HG03108 (cell line): ENCODE results near the gene DNAH1.

Experiments
- ATAC-seq: cut with Tn5 transposase; IDR thresholded peaks from one replicate; pipeline ENCODE4 v1.9.1; 2021; ENCODE audit warnings: moderate library complexity; ENCODE audit not compliant: unreplicated experiment

The DNAH1 gene

DNA sequence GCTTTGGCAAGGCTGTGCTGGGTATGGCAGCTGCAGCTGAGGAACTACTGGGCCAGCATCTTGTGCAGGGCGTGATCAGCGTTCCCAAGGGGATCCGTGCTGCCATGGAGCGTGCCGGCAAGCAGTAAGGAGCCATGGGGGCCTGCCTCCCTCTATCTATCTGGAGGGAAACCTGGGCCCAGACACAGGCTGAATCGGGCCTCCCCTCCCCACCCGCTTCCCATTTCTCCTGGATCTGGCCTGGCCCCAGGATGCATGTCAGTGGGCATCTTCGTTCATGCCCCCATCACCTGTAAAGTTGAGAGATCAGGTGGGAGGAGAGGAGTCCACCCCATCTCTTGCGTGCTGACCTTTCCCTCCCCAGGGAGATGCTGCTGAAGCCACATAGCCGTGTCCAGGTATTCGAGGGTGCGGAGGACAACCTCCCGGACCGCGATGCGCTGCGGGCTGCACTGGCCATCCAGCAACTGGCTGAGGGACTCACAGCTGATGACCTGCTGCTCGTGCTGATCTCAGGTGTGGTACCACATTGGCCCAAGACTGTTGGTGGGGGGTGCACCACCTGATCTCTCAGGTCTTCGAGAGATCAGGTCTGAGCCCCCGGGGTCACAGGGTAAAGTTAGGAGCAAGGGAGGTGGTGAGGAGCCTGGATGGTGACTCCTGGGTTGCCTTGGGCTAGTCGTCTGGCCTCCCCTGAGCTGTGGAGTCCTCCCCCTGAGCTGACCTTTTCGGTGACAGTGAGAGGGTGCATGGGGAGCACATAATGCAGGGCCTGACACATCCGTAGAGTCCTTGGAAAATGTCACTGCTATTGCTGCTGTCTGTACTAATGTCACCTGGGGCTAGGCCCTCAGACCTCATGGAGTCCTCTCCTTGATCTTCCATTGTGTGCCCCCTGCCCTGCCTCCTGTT, 25.3 kb upstream of the DNAH1 start:
- no peak for ATAC-seq

DNA sequence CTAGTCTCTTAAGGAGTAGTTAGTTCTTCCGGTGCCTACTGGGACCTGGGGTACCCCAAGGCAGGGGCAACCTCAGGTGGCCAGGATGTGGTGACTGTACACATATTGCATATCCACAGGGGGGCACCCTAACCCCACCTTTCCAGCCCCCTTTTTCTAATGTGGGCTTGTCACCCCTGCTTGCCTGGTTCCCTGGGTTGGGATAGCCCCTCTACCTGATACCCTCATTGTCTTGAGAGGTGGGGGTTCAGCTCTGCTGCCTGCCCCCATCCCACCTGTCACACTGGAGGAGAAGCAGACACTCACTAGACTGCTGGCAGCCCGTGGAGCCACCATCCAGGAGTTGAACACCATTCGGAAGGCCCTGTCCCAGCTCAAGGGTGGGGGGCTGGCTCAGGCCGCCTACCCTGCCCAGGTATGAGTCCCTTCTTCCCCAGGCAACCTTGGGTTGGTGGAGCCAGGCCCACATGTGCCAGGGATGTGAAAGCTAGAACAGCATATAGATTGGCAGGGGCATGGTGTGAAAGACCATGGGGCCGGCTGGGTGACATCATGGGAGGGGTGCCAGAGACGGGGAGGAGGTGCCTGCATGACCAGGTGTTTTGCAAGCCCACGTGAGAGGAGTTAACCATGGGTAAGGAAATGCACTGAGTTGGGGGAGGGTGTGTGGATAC, 24.5 kb upstream of the DNAH1 start:
- no peak for ATAC-seq

DNA sequence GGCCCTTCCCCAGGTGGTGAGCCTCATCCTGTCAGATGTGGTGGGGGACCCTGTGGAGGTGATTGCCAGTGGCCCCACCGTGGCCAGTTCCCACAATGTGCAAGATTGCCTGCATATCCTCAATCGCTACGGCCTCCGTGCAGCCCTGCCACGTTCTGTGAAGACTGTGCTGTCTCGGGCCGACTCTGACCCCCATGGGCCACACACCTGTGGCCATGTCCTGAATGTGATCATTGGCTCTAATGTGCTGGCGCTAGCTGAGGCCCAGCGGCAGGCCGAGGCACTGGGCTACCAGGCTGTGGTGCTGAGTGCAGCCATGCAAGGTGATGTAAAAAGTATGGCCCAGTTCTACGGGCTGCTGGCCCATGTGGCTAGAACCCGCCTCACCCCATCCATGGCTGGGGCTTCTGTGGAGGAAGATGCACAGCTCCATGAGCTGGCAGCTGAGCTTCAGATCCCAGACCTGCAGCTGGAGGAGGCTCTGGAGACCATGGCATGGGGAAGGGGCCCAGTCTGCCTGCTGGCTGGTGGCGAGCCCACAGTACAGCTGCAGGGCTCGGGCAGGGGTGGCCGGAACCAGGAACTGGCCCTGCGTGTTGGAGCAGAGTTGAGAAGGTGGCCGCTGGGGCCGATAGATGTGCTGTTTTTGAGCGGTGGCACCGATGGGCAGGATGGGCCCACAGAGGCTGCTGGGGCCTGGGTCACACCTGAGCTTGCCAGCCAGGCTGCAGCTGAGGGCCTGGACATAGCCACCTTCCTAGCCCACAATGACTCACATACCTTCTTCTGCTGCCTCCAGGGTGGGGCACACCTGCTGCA, 23.7 kb upstream of the DNAH1 start:
- ATAC-seq, result no peak

- no peak for ATAC-seq
Observed at GRCh38 chr3:52293491-52294319, 22.4 kb upstream of the DNAH1 start.

DNA sequence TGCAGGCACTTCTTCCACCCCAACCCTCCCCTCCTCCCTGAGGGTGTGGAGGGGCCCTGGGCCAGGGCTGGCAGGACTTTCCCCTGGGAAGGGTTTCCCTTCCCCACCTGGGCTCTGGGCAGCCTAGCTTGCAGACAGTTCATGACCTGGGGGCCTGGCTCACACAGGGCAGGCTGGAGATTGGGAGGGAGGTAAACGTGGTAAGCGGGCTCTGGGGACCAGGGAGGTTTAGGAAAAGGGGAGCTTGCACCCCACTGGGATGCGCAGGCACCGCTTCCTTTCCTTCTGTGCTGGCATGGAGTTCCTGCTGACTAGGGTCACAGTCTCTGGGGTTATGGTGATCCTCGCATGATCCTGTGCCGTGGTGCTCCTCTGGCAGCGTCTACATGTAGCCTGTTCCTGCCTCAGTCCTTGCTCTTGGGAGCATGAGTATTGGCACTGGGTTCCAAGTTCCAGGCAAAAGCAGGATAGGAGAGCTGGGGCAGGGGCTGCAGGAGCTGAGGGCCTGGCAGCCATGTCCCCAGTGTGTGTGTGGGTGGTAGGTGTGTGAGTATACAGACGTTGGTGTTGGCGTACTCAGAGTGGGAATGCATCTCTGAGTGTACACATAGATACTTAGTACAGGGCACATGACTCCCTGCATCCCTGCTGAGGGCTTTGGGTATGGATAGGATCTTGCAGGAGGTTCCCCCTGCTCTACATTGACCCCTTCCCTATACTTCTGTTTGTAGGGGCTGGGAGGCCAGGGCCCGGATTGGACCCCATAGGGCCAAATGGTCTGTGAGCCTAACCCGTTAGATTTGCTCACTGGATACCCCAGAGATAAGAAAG, 21.6 kb upstream of the DNAH1 start:
- no peak for ATAC-seq

DNA sequence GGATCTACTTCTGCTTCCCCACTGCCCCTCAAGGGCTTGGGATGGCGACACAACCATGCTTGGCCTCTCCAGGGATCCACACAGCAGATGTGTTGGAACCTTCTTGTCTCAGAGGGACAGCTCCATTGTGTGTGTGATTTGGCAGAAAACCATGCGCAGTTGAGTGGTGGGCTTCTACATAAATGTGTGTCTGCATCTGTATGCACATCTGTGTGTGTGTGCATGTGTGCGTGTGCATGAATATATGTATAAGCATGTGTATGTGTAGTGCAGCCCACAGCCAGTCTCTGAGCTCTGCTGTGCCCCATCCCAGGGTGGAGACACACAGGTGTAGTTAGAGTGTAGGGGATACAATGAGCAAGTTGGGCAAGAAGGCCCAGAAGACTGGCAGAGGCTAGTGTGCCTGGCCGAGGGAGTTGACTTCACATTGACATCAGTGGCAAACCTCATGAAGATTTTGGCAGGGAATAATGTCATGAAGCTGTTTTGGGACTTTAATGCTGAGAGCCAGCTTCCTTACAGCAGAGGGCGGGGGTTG, 20.4 kb upstream of the DNAH1 start:
- no peak for ATAC-seq

- no peak for ATAC-seq
Observed at GRCh38 chr3:52297242-52298148, 18.6 kb upstream of the DNAH1 start.

- no peak for ATAC-seq
Observed at GRCh38 chr3:52298149-52299098, 17.7 kb upstream of the DNAH1 start.

DNA sequence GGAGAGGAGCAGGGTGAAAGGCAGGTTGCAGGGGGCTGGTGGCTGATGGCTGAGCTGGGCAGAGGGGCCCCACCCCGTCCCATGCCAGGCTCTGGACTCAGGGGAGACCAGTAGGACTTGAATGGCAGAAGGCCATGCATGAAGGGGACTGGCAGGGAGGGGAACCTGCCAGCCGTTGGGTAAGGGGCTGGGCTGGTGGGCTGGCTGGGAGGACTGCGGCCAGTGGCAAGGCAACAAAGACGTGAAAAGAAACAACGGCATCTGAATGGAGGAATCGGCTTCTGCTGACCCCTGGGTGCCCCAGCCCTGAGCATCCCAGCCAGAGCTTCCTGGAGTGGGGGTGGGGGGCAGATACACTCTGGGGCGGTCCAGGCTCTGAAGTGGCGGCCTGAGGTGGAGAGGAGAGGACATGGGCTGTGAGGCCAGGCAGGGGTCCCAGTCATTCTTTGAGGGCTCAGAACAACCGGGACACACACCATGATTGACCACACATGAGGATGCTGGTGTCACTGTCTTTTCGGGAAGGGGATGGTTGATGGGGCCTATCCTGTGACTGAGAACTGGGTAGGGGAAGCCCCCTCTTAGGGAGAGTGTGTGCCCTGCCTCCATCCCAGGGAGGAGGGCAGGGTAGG, 16.8 kb upstream of the DNAH1 start:
- ATAC-seq, result no peak

GRCh38 chr3:52299879-52300611, 16.1 kb upstream of the DNAH1 start:
- ATAC-seq, result no peak

DNA sequence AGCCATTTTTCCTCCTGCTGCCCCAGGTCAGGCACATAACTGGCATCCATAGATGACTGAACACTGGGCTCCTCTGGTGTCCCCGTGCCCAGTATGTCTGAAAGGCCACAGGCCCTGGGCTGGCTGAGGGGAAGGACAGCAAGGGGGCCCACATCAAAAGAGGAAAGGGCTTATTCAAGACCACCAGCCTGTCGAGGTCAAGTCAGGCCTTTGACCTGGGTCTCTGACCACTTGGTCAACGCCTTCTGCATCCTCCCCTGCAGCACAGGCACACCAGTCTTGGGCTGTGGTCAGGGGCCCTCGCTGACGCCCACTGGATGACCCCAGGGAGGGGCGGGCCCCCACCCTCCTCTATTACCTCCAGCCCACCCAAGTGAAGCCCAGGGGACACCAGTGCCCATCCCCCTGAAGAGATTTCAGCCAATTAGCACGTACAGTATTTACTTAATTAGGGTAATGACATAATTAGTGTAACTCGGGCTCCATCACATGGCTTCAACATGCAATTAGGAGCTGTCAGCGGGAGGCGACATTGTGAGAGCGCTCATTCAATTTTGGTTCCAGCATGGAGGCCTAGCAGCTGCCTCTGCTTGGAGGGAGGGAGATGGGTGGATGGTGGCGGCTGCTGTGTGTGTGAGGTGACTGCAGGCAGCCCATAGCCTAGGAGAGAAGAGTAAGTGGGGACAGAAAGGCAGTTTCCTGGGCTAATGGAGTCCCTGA, 13.5 kb upstream of the DNAH1 start:
- no peak for ATAC-seq

DNA sequence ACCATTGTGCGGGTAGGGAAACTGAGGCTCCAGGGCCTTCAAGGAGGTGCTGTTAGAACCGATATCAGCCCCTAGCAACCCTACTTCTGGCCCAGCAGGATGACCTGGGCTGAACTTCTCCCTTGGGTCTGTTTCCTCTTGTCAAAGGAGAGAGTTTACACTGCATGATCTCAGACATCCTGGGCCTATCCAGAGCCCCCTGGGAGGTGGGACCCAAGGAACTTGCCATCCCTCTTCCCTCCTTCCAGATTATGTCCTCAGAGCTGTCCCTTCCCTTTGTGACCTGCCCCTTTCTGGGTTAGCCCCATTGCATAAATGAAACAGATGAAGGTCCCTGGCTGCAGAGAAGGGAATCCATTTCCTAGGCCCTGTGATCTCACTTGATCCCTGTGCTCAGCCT, 12.3 kb upstream of the DNAH1 start:
- no peak for ATAC-seq

GRCh38 chr3:52305926-52306325, 10.2 kb upstream of the DNAH1 start:
- no peak for ATAC-seq

- ATAC-seq, result no peak
Observed at GRCh38 chr3:52306978-52307377, 9.1 kb upstream of the DNAH1 start.

GRCh38 chr3:52308308-52308707, 7.8 kb upstream of the DNAH1 start:
- ATAC-seq, result no peak
